ENCODE data around the gene NTM. TPM values are rescaled to one million over a fixed set of nuclear protein-coding genes. Genes with fewer than 3 reads are reported as not detected.

The NTM gene
- polyA plus RNA-seq, 1 donor (not counting 4 experiments of a cell fraction or from before 2014, with no cell fraction given): 47.9 TPM

DNA sequence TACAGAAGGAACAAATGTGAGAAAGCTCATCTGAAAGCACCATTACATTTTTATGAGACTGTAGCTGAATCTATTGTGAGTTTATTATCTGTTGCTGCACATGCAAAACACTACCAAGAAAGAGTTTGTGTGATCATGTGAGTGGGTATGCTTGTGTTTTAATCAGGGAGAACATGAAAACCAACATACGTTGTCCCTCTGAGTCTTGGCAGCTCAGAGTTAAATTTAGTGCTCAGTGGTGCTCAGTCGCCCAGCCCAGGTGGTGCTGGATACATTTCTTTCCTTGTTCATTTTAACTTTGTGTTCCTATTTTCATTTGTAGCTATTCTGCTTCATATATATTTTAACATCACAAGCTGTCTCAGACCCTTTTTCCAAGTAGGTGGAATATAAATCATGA lies 500.6 kb downstream of the NTM start:
- FAIRE-seq (no peak), DNase-seq (ENCODE audit: low read depth, low spot score) (no peak)
- Histone ChIP-seq H3K79me2 (ENCODE audit: control insufficient read depth, insufficient read depth, low read length) (no peaks in the 10 kb centered on the region), H3K4me2 (ENCODE audit: control insufficient read depth, extremely low read depth, insufficient read depth, low read depth, low read length) (no peak overlapping the region), H4K20me1 (ENCODE audit: control insufficient read depth, extremely low read depth, insufficient read depth, low read length) (no peaks in the 10 kb centered on the region), H3K27ac (ENCODE audit: control insufficient read depth, insufficient read depth, low read length) (no peak overlapping the region), H3K4me1 (ENCODE audit: control insufficient read depth, extremely low read depth, insufficient read depth, low read length) (peaks cover 7% of the 10 kb centered on the region), H3K4me3 (ENCODE audit: control insufficient read depth in 2 of 3, extremely low read depth in 1 of 3, insufficient read depth in 2 of 3, low read depth in 1 of 3, low read length in 3 of 3) (no peak overlapping the region), H3K27me3 (ENCODE audit: control insufficient read depth, extremely low read depth, insufficient read depth, low read length) (no peaks in the 10 kb centered on the region), H3K9me3 (ENCODE audit: control insufficient read depth, low read depth, low read length) (no peaks in the 10 kb centered on the region), H3K36me3 (ENCODE audit: control insufficient read depth in 2 of 2, extremely low read depth in 1 of 2, insufficient read depth in 2 of 2, low read length in 2 of 2) (no peaks in the 10 kb centered on the region), H3K9me1 (ENCODE audit: control insufficient read depth, extremely low read depth, insufficient read depth, low read length) (no peaks in the 10 kb centered on the region), H3K9ac (ENCODE audit: control insufficient read depth, extremely low read depth, insufficient read depth, low read length) (no peak overlapping the region), H2AFZ (ENCODE audit: control insufficient read depth, low read length) (no peak overlapping the region)
- dilution Hi-C loops (cut with MboI; ENCODE audit: extremely low pct_ligation_motif_present, low sequenced_read_pairs): no loop called here
- TF ChIP-seq EZH2 (IDR thresholded peaks at IDR 0.05; ENCODE audit: low read length): no peak
- TF ChIP-seq, protein P1, sequence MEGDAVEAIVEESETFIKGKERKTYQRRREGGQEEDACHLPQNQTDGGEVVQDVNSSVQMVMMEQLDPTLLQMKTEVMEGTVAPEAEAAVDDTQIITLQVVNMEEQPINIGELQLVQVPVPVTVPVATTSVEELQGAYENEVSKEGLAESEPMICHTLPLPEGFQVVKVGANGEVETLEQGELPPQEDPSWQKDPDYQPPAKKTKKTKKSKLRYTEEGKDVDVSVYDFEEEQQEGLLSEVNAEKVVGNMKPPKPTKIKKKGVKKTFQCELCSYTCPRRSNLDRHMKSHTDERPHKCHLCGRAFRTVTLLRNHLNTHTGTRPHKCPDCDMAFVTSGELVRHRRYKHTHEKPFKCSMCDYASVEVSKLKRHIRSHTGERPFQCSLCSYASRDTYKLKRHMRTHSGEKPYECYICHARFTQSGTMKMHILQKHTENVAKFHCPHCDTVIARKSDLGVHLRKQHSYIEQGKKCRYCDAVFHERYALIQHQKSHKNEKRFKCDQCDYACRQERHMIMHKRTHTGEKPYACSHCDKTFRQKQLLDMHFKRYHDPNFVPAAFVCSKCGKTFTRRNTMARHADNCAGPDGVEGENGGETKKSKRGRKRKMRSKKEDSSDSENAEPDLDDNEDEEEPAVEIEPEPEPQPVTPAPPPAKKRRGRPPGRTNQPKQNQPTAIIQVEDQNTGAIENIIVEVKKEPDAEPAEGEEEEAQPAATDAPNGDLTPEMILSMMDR (optimal IDR thresholded peaks at IDR 0.05 in 1 of 3, IDR thresholded peaks at IDR 0.05 in 1 of 3, conservative IDR thresholded peaks at IDR 0.05 in 1 of 3; ENCODE audit: extremely low read depth in 1 of 3, insufficient read depth in 2 of 3, low read length in 3 of 3): no peak

DNA sequence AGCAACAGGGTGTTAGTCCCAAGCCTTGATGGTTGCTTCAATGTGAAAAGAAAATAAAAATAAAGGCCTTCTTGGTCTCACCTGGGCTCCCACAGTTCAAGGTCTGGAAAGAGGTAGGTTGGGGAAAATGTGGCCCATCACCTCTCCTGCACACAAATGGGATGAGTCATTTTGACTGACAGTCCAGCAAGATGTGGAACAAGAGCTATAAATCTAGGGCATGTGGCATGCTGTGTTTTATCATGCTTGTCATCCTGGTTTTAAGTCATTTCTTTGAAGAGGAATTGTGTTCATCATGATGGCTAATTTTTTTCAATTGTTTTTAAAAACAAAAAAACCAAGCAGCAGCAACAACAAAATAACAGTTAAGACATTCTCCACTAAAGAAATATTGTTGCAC lies 503.7 kb downstream of the NTM start:
- TF ChIP-seq EZH2 (IDR thresholded peaks at IDR 0.05; ENCODE audit: low read length): no peak
- TF ChIP-seq, protein P1 (optimal IDR thresholded peaks at IDR 0.05 in 1 of 3, IDR thresholded peaks at IDR 0.05 in 1 of 3, conservative IDR thresholded peaks at IDR 0.05 in 1 of 3; ENCODE audit: extremely low read depth in 1 of 3, insufficient read depth in 2 of 3, low read length in 3 of 3): no peak
- no peak for DNase-seq (ENCODE audit: low read depth, low spot score)

More for the DNA sequence above, 503.7 kb downstream of the NTM start:
- Histone ChIP-seq H3K27me3 (ENCODE audit: control insufficient read depth, extremely low read depth, insufficient read depth, low read length) (no peaks in the 10 kb centered on the region), H3K27ac (ENCODE audit: control insufficient read depth, insufficient read depth, low read length) (no peak overlapping the region), H3K36me3 (ENCODE audit: control insufficient read depth in 2 of 2, extremely low read depth in 1 of 2, insufficient read depth in 2 of 2, low read length in 2 of 2) (no peaks in the 10 kb centered on the region), H3K4me3 (ENCODE audit: control insufficient read depth in 2 of 3, extremely low read depth in 1 of 3, insufficient read depth in 2 of 3, low read depth in 1 of 3, low read length in 3 of 3) (no peak overlapping the region), H3K4me2 (ENCODE audit: control insufficient read depth, extremely low read depth, insufficient read depth, low read depth, low read length) (no peak overlapping the region), H3K9me1 (ENCODE audit: control insufficient read depth, extremely low read depth, insufficient read depth, low read length) (no peaks in the 10 kb centered on the region), H3K9ac (ENCODE audit: control insufficient read depth, extremely low read depth, insufficient read depth, low read length) (no peak overlapping the region), H3K9me3 (ENCODE audit: control insufficient read depth, low read depth, low read length) (no peaks in the 10 kb centered on the region), H3K79me2 (ENCODE audit: control insufficient read depth, insufficient read depth, low read length) (no peaks in the 10 kb centered on the region), H4K20me1 (ENCODE audit: control insufficient read depth, extremely low read depth, insufficient read depth, low read length) (no peaks in the 10 kb centered on the region), H3K4me1 (ENCODE audit: control insufficient read depth, extremely low read depth, insufficient read depth, low read length) (no peaks in the 10 kb centered on the region), H2AFZ (ENCODE audit: control insufficient read depth, low read length) (no peak overlapping the region)
- dilution Hi-C loops (cut with MboI; ENCODE audit: extremely low pct_ligation_motif_present, low sequenced_read_pairs): no loop called here
- no peak for FAIRE-seq
